Liver (tissue), 9 donors: Measurements from ENCODE around the gene CTSE. TPM values are rescaled to one million over a fixed set of nuclear protein-coding genes. Genes with fewer than 3 reads are reported as not detected.

ENCODE experiments used
- DNase-seq: peaks from one replicate; pipeline ENCODE4 v3.0.0-alpha.2; 2017; ENCODE audit warnings: low spot score
- H3K27ac ChIP-seq, 2 donors: one replicate each; pipeline ENCODE4 v1.7.0; 2013; ENCODE audit warnings: inconsistent platforms in 2 of 2, low read length in 2 of 2, control low read depth in 1 of 2, low read depth in 1 of 2, mild to moderate bottlenecking in 1 of 2
- H3K27me3 ChIP-seq, 4 donors: one replicate each; pipeline versions ENCODE4 v1.6.1 to v1.7.0; 2013; ENCODE audit warnings: low read length in 3 of 4, inconsistent platforms in 1 of 4, mild to moderate bottlenecking in 1 of 4, moderate library complexity in 1 of 4; ENCODE audit not compliant: control insufficient read depth in 4 of 4, insufficient read depth in 4 of 4
- H3K36me3 ChIP-seq, 4 donors: one replicate each; pipeline versions ENCODE4 v1.6.1 to v1.7.0; 2013; ENCODE audit warnings: low read length in 3 of 4, mild to moderate bottlenecking in 3 of 4, low read depth in 1 of 4, moderate library complexity in 1 of 4; ENCODE audit not compliant: control insufficient read depth in 4 of 4, insufficient read depth in 3 of 4
- H3K4me1 ChIP-seq, 4 donors: one replicate each; pipeline versions ENCODE4 v1.6.1 to v1.7.0; 2013; ENCODE audit warnings: low read length in 3 of 4, mild to moderate bottlenecking in 3 of 4, moderate library complexity in 1 of 4; ENCODE audit not compliant: control insufficient read depth in 4 of 4, insufficient read depth in 4 of 4
- H3K4me3 ChIP-seq, 3 donors: one replicate each; pipeline versions ENCODE4 v1.6.1 to v1.7.0; 2013; ENCODE audit warnings: low read length in 3 of 3, control low read depth in 1 of 3, low read depth in 1 of 3, mild to moderate bottlenecking in 1 of 3
- H3K9ac ChIP-seq, 2 donors: one replicate each; pipeline ENCODE4 v1.7.0; 2013; ENCODE audit warnings: low read length in 2 of 2, mild to moderate bottlenecking in 2 of 2, moderate library complexity in 2 of 2, control low read depth in 1 of 2, low read depth in 1 of 2
- H3K9me3 ChIP-seq, 4 donors: one replicate each; pipeline versions ENCODE4 v1.6.1 to v1.7.0; 2013; ENCODE audit warnings: low read length in 3 of 4; ENCODE audit not compliant: control insufficient read depth in 4 of 4
- EGR1 ChIP-seq, 2 donors: IDR thresholded peaks; 2 replicates each; pipeline ENCODE4 v1.6.1; 2016 to 2018; ENCODE audit warnings: antibody characterized with exemption in 2 of 2, low read depth in 2 of 2
- FOXA1 ChIP-seq: IDR thresholded peaks from 2 replicates; pipeline ENCODE4 v1.6.1; 2016; ENCODE audit warnings: antibody characterized with exemption
- FOXA2 ChIP-seq: IDR thresholded peaks from 2 replicates; pipeline ENCODE4 v1.6.1; 2016; ENCODE audit warnings: antibody characterized with exemption
- GABPA ChIP-seq, 2 donors: IDR thresholded peaks in 1 of 2; conservative IDR thresholded peaks in 1 of 2; 2 replicates each; pipeline ENCODE4 v1.6.1; 2016; ENCODE audit warnings: antibody characterized with exemption in 2 of 2, mild to moderate bottlenecking in 1 of 2, moderate library complexity in 1 of 2
- HNF4A ChIP-seq, 2 donors: conservative IDR thresholded peaks; 2 replicates each; pipeline ENCODE4 v1.6.1; 2016; ENCODE audit warnings: antibody characterized with exemption in 2 of 2, mild to moderate bottlenecking in 2 of 2
- HNF4G ChIP-seq: IDR thresholded peaks from 2 replicates; pipeline ENCODE4 v1.6.1; 2016; ENCODE audit warnings: antibody characterized with exemption
- JUND ChIP-seq, 2 donors: IDR thresholded peaks; 2 replicates each; pipeline ENCODE4 v1.6.1; 2016; ENCODE audit warnings: antibody characterized with exemption in 2 of 2
- NR2F2 ChIP-seq: IDR thresholded peaks from 2 replicates; pipeline ENCODE4 v1.6.1; 2016; ENCODE audit warnings: antibody characterized with exemption
- RAD21 ChIP-seq, 2 donors: IDR thresholded peaks; 2 replicates each; pipeline ENCODE4 v1.6.1; 2016; ENCODE audit warnings: antibody characterized with exemption in 2 of 2, mild to moderate bottlenecking in 2 of 2
- RXRA ChIP-seq, 2 donors: IDR thresholded peaks; 2 replicates each; pipeline ENCODE4 v1.6.1; 2017 to 2018; ENCODE audit warnings: antibody characterized with exemption in 2 of 2, mild to moderate bottlenecking in 1 of 2
- SP1 ChIP-seq: IDR thresholded peaks from 2 replicates; pipeline ENCODE4 v1.6.1; 2018; ENCODE audit warnings: antibody characterized with exemption, mild to moderate bottlenecking
- YY1 ChIP-seq: IDR thresholded peaks from 2 replicates; pipeline ENCODE4 v1.6.1; 2016; ENCODE audit warnings: antibody characterized with exemption, mild to moderate bottlenecking
- WGBS: extraction: QIAGEN DNeasy Blood & Tissue Kit; methylation state at CpG from one replicate; pipeline ENCODE4 v1.1.7; 2013; 5-methylcytosine and 5-hydroxymethylcytosine counted together
- polyA plus RNA-seq, 2 donors: library from polyadenylated mRNA; stranded (reverse) in 1 of 2; unstranded in 1 of 2; fragments of 200-250 nt in 1 of 2; fragments of >200 nt in 1 of 2; fragmentation: Nextera tagmentation in 1 of 2; extraction: Ambion mirVana in 1 of 2; gene quantifications; one replicate each; pipeline versions ENCODE4 v1.2.1 to v1.2.3, GENCODE V29; 2013 to 2015
- total RNA-seq, 2 donors: library from RNA; depleted of rRNA; stranded (reverse); fragments of >200 nt; gene quantifications; one replicate each; pipeline ENCODE4 v1.2.3, GENCODE V29; 2014
- TF ChIP-seq, protein P1 (sequence below): IDR thresholded peaks from 2 replicates; pipeline ENCODE4 v1.6.1; 2016; ENCODE audit warnings: antibody characterized with exemption, mild to moderate bottlenecking
- TF ChIP-seq, protein P2 (sequence below): fragments of 150-350 bp; IDR thresholded peaks from 2 replicates; pipeline ENCODE4 v1.5.1; 2017; ENCODE audit warnings: improper control_type of control experiment, low read depth, low read length; ENCODE audit not compliant: missing input control
- TF ChIP-seq, protein P3 (sequence below): IDR thresholded peaks from 2 replicates; pipeline ENCODE4 v1.6.1; 2016; ENCODE audit warnings: antibody characterized with exemption
- TF ChIP-seq, protein P4 (sequence below): IDR thresholded peaks from 2 replicates; pipeline ENCODE4 v1.6.1; 2016; ENCODE audit warnings: antibody characterized with exemption
- TF ChIP-seq, protein P5 (sequence below): IDR thresholded peaks from 2 replicates; pipeline ENCODE4 v1.6.1; 2016; ENCODE audit warnings: antibody characterized with exemption
- donor health status: healthy.
- donor health status: healthy.
- donor health status: healthy.
- donor health status: healthy.
- donor health status: healthy.

CTSE gene
- total and polyA plus RNA-seq, 4 donors: under 0.01 to 32.8 (median 0.06) TPM

DNA sequence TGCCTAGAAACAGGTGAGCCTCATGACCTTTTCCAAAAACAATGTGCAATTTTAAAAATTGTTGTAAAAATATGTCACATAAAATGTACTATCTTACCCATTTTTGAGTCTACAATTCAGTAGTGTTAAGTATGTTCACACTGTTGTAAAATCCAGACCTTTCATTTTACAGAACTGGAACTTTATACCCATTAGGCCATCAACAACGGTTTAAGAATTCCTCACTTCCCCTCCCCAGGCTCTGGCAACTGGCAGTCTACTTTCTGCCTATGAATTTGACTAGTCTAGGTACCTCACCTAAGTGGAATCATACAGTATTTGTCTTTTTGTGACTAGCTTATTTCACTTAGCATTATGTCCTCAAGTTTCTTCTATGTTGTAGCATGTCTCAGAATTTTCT lies 8.6 kb downstream of the CTSE start:
- no peak overlapping the region for H3K4me3 ChIP-seq
- no peak overlapping the region for H3K27ac ChIP-seq
- WGBS: 72% methylated on average over 1 of the region's 1 CpG
- H3K4me1 ChIP-seq: no peaks in the 10 kb centered on the region
- DNase-seq: no peak
- no peaks in the 10 kb centered on the region for H3K36me3 ChIP-seq
- H3K9me3 ChIP-seq: no peaks in the 10 kb centered on the region
- no peak overlapping the region for H3K9ac ChIP-seq
- TF ChIP-seq HNF4G (no peak), NR2F2 (no peak), EGR1 (IDR thresholded peaks at IDR 0.05; ENCODE audit: low read depth in 2 of 2) (no peak), GABPA (IDR thresholded peaks at IDR 0.05 in 1 of 2, conservative IDR thresholded peaks at IDR 0.05 in 1 of 2) (no peak), HNF4A (conservative IDR thresholded peaks at IDR 0.05) (no peak), RAD21 (IDR thresholded peaks at IDR 0.05) (no peak), FOXA2 (no peak), RXRA (IDR thresholded peaks at IDR 0.05) (no peak)
- TF ChIP-seq, protein P1, sequence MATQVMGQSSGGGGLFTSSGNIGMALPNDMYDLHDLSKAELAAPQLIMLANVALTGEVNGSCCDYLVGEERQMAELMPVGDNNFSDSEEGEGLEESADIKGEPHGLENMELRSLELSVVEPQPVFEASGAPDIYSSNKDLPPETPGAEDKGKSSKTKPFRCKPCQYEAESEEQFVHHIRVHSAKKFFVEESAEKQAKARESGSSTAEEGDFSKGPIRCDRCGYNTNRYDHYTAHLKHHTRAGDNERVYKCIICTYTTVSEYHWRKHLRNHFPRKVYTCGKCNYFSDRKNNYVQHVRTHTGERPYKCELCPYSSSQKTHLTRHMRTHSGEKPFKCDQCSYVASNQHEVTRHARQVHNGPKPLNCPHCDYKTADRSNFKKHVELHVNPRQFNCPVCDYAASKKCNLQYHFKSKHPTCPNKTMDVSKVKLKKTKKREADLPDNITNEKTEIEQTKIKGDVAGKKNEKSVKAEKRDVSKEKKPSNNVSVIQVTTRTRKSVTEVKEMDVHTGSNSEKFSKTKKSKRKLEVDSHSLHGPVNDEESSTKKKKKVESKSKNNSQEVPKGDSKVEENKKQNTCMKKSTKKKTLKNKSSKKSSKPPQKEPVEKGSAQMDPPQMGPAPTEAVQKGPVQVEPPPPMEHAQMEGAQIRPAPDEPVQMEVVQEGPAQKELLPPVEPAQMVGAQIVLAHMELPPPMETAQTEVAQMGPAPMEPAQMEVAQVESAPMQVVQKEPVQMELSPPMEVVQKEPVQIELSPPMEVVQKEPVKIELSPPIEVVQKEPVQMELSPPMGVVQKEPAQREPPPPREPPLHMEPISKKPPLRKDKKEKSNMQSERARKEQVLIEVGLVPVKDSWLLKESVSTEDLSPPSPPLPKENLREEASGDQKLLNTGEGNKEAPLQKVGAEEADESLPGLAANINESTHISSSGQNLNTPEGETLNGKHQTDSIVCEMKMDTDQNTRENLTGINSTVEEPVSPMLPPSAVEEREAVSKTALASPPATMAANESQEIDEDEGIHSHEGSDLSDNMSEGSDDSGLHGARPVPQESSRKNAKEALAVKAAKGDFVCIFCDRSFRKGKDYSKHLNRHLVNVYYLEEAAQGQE: no peak
- TF ChIP-seq, protein P2, sequence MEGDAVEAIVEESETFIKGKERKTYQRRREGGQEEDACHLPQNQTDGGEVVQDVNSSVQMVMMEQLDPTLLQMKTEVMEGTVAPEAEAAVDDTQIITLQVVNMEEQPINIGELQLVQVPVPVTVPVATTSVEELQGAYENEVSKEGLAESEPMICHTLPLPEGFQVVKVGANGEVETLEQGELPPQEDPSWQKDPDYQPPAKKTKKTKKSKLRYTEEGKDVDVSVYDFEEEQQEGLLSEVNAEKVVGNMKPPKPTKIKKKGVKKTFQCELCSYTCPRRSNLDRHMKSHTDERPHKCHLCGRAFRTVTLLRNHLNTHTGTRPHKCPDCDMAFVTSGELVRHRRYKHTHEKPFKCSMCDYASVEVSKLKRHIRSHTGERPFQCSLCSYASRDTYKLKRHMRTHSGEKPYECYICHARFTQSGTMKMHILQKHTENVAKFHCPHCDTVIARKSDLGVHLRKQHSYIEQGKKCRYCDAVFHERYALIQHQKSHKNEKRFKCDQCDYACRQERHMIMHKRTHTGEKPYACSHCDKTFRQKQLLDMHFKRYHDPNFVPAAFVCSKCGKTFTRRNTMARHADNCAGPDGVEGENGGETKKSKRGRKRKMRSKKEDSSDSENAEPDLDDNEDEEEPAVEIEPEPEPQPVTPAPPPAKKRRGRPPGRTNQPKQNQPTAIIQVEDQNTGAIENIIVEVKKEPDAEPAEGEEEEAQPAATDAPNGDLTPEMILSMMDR: no peak
- TF ChIP-seq, protein P3, sequence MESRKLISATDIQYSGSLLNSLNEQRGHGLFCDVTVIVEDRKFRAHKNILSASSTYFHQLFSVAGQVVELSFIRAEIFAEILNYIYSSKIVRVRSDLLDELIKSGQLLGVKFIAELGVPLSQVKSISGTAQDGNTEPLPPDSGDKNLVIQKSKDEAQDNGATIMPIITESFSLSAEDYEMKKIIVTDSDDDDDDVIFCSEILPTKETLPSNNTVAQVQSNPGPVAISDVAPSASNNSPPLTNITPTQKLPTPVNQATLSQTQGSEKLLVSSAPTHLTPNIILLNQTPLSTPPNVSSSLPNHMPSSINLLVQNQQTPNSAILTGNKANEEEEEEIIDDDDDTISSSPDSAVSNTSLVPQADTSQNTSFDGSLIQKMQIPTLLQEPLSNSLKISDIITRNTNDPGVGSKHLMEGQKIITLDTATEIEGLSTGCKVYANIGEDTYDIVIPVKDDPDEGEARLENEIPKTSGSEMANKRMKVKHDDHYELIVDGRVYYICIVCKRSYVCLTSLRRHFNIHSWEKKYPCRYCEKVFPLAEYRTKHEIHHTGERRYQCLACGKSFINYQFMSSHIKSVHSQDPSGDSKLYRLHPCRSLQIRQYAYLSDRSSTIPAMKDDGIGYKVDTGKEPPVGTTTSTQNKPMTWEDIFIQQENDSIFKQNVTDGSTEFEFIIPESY: no peak
- H3K27me3 ChIP-seq: no peaks in the 10 kb centered on the region

DNA sequence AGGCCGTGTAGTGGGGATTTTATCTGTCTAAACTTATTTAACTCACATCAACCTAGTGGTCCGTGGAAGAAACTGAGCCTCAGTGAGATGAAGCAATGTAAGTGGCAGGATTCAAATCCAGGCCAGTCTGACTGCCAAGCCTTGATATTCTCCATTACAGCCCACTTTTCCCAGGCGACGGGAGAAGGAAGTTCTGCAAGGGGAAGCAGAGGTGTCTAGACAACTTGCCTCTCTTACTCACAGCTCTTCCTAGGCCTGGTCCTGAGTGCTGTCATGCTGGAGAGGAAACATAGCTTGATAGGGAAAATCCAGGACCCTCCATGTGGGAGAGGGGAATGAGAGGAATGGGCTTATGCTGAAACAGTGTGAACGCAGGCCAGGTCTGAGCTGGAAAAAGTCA lies 9.1 kb downstream of the CTSE start:
- DNase-seq: no peak
- Histone ChIP-seq H3K4me1 (no peaks in the 10 kb centered on the region), H3K9me3 (no peaks in the 10 kb centered on the region), H3K9ac (no peak overlapping the region), H3K27ac (no peak overlapping the region), H3K27me3 (no peaks in the 10 kb centered on the region), H3K36me3 (no peaks in the 10 kb centered on the region), H3K4me3 (no peak overlapping the region)
- TF ChIP-seq YY1 (no peak), RXRA (IDR thresholded peaks at IDR 0.05) (no peak), JUND (IDR thresholded peaks at IDR 0.05) (no peak), GABPA (IDR thresholded peaks at IDR 0.05 in 1 of 2, conservative IDR thresholded peaks at IDR 0.05 in 1 of 2) (no peak), FOXA2 (no peak), SP1 (no peak), FOXA1 (no peak)
- TF ChIP-seq, protein P3: no peak
- TF ChIP-seq, protein P4, sequence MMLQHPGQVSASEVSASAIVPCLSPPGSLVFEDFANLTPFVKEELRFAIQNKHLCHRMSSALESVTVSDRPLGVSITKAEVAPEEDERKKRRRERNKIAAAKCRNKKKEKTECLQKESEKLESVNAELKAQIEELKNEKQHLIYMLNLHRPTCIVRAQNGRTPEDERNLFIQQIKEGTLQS: no peak
- TF ChIP-seq, protein P5, sequence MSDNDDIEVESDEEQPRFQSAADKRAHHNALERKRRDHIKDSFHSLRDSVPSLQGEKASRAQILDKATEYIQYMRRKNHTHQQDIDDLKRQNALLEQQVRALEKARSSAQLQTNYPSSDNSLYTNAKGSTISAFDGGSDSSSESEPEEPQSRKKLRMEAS: no peak
- WGBS: 89% methylated on average over 5 of the region's 5 CpGs
